GM04503 (cell line): ENCODE measurements around the gene CACNA2D1.

Experiments used
- DNase-seq: peaks from one replicate; pipeline ENCODE4 v3.0.0-alpha.2; 2012; ENCODE audit warnings: low read depth

The CACNA2D1 gene

DNA sequence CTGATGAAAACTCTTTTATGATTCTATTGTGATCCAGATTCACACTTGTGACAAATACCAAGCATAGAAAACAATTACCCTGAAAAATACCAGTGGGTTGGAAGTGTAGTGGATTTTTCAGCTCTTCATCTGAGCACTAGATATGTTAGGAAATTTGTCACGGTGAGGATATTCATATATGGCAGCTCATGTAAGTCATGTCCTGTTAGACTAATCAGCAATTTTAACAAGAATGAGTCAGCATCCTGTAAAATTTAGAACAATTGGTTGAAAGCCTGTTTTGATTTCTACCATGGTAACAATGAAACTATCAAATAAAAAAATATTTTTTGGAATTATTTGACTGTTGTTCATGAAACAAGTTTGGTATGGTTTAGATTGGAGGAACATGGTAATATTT, 334.3 kb downstream of the CACNA2D1 start:
- no peak for DNase-seq

GRCh38 chr7:82106201-82106600, 337.4 kb downstream of the CACNA2D1 start:
- DNase-seq = no peak

DNA sequence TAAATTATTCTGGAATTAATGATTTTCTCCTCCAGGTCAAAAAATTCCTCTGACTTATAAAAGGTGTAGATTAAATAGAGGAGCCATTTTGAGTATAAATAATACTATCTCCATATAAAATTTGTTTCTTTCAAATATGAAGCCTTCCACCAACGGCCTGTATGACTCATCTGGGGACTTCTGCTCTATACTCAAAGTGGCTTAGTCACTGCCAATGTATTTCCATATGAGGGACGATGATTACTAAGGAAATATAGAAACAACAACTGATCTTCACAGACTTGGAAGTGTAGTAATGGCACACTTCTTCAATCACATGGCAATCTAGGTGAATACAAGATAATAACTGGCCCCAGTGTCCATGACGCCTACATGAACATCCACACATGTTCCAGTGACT, 338.1 kb downstream of the CACNA2D1 start:
- DNase-seq = no peak

DNA sequence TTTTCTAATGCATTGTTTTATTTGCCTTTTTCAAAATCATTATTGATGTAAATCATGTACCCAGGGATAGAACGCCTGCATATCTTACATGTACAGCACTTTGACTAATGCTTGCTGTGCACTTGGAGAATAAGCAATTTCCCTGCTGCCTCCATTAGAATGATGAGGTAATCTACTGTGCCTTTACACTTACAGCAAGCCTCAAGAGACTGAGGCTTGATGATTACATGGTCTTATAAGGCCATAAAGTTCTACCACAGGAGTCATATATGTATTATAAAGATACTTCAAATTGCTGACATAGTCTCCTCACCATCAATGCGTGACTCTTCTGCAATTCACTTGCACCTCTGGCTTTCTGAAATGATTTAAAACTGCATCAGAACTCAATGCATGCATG, 345.2 kb downstream of the CACNA2D1 start:
- DNase-seq = no peak

- DNase-seq = no peak
These were observed 352.4 kb downstream of the CACNA2D1 start for GRCh38 chr7:82091126-82091684.

DNA sequence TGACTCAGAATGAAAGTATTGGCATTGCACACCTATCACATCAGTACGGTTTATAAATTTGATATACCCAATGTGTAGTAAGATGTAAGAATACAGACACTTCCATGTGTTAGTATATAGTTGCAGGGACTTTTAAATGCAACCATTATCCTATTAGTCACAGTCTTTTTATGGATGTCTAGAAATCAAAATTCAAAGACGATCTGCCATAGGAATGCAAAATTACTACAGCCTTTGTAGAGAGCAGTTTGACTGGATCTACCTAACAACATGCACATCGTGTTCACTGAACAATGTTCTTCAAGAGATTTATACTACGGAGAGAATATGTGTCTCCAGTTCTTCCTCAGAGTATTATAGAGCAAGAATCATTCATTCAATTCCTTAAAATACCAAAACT, 356.5 kb downstream of the CACNA2D1 start:
- no peak for DNase-seq

DNA sequence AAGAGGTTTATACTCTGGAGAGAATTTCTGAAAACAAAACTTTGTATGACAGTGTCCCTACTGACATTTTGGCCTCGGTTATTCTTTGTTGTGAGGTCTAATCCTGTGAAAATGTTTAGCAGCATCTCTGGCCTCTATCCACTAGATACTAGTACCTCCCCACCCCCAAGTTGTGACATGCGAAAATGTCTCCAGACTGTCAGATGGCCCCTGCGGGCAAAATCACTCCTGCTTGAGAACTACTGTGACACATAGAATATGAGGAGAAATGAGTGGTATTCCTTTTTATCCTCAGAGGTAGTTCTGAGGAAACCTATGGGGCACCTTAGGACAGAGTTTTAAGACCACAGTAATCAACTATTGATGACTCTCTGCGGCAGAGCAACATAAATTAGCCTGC, 358.5 kb downstream of the CACNA2D1 start:
- no peak for DNase-seq

- DNase-seq = no peak
These were observed 361.8 kb downstream of the CACNA2D1 start for GRCh38 chr7:82081644-82082224.

GRCh38 chr7:82080254-82080927, 363.2 kb downstream of the CACNA2D1 start:
- no peak for DNase-seq

- no peak for DNase-seq
These were observed 364.1 kb downstream of the CACNA2D1 start for GRCh38 chr7:82079527-82079926.

GRCh38 chr7:82078807-82079206, 364.8 kb downstream of the CACNA2D1 start:
- no peak for DNase-seq

DNA sequence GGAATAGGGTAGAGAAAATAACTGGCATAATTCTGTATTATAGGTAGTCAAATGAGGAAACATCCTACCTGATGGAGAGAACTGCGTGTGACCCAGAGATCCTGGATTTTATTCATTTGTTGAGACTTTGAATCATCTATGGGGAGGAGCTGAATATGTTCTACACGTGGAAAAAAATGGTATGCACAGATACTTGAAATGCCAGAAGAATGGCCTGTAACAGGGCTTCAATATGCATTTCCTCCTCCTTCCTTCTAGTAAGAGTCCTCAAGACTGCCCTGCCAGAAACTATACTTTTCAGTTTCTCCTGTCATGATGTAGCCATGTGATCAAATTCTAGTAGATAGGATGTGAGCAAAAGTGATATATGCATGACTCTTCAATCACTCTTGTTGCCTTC, 372.1 kb downstream of the CACNA2D1 start:
- DNase-seq = no peak

GRCh38 chr7:82067628-82068264, 375.8 kb downstream of the CACNA2D1 start:
- DNase-seq = no peak

DNA sequence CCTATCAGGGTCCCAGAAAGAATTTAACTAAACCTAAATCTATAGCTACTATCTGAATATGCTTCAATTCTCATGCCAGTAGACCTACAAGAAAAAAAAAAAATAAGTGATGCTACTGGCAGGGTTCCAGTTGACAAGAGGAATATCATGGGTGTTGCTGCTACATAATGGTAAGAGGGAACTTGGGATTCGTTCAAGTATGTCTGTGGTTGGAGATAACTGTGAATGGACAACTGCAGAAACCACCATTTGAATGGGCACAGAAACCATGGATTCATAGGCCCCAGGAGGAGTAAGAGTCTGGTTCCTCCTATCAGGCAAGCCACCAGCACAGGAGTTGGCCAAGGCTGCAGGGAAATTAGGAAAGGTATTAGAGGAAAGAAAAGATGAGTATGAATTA, 386.1 kb downstream of the CACNA2D1 start:
- no peak for DNase-seq

- DNase-seq = no peak
These were observed 387.3 kb downstream of the CACNA2D1 start for GRCh38 chr7:82056282-82056681.

- no peak for DNase-seq
These were observed 389.0 kb downstream of the CACNA2D1 start for GRCh38 chr7:82054544-82054943.

GRCh38 chr7:82053453-82054032, 390.0 kb downstream of the CACNA2D1 start:
- no peak for DNase-seq

DNA sequence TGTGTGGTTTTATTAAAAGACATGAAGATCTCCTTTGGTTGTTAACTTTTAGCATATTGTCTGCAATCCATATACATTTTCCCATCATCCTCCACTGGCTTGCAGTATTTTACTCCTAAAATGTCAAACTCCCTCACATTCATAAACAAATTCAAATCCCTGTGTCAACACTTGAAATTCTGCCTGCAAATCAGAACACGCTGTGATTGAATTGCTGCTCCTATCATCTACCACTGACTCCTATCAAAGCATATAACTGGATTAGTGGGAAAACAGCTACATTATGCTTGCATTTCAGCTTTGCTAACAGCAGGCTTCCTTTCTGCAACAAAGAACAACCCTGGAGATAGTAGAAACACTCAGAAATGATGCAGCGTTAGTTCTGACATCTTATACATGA, 392.0 kb downstream of the CACNA2D1 start:
- no peak for DNase-seq

DNA sequence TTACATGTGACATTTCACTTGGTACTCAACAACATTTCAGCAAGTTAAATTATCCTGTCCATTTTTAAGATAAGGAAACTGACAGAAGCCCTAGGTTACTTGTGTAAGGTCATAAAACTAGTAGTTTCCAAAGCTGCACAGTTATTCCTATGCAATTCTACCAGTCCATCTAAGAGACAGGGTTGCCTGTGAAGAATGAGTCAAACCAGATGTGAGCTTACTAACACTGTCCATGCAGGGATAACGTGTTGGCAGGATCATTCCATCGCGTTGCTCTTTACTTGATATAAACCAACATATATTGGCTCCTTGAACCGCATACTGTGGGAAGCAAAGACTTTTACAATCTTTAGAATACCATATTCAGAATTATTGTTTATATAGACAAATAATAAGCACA, 392.8 kb downstream of the CACNA2D1 start:
- DNase-seq = peak; percentile 45

DNA sequence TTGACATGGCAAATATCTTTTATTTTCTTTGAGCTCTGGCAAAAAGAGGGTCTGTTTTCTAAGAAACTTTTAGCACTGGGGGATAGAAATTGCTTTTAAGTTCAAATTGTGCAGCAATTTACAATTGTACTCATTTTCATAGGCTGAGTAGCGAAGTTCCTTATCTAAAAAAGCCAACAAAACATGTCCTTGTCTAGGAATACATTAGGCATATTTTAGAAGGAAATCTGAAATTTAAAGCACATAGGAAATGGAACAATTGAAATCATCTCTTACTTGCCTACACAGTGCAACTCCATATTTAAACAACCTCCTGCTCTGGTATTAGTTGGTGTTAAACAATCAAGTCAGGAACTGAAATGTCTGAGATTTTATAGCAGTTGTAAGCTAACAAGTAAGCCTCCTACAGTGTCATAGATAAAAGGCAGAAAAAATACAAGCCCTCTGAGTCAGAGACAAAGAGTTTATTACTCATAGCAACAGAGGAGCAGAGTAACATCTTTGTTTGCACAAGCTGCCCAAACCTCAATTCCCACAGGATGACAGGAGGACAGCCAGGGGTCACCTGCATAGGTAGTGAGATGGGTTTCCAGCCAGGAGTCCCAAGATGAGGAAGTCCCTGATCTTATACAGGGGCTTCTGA, 393.6 kb downstream of the CACNA2D1 start:
- DNase-seq = peak; percentile 79

DNA sequence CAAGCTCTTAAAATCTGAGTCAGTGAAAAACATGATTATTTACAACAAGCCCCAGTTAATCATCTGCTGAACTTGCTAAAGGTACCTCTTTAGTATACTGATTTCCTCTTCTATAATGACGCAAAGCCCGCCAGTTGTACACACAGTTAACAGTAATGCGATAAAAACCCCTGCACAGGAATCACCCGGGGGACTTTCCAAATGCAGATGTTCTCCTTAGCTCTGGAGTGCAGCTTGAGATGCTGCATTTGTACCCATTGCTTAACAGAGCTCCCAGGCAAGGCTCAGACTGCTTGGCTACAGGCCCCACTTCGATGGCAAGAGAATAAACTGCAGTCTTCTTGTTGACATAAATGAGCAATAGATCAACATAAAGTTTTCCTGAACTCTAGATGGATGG, 394.1 kb downstream of the CACNA2D1 start:
- no peak for DNase-seq

- no peak for DNase-seq
These were observed 399.0 kb downstream of the CACNA2D1 start for GRCh38 chr7:82044497-82045080.
